ENCODE data around the gene ASTN1.
"Not testable (repeated sequence)": the region's sequence is repeated elsewhere in the genome, so short reads cannot be mapped to it uniquely, and the experiment has no call there.

Gene ASTN1

DNA sequence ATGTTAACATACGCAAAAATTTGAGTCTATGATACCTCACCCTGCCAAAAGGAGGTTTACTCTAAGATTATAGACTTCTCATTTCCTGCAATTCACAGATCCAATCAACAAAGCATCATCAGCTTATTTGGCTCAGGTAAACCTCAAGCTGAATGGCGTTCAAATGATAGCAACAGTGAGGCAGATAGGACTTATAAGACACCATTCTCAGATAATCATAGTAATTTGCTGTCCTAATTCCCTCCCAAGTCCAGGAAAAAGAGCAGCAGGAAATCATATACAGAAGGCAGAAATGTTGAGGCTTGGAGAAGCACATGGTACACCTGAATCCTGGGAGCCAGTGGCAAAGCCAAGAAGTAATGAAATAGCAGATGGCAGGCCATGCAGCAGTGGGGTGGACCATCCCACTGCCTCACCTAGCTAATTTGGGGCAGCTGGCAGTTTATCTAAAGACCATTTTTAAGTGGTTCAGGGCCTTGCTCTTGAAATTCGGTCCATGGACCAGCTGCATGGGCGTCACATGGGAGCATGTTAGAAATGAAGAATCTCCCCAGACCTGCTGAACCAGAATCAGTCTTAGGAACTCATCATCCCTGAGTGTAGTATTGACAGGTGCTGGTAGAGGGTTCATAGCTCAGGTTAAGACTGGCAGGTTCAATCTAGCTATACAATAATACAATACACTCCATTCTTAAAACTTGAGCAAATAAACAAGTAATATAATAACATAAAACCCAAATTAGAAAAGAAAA is 57.7 kb downstream of the ASTN1 start:
- DNase-seq (ENCODE audit: low read depth in 2 of 2): no peak

DNA sequence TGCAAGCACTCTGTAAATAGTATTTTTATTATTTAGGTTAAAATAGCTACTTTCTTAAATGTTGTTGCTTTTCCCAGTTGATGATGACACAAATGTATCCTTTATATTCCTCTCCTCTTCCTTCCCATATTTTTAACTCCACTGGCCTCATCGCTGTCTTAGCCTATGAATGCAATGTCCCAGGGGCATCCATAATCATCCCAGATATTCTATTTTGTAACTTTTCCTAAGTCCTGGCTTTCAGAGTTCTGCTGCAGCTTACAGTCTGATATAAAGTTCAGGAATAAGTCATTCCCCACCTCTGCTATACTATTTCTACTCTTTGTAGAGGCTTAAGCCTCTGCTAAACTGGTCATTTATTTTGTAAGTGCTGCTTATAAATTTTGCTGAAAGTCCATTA is 58.3 kb downstream of the ASTN1 start:
- no peak for DNase-seq (ENCODE audit: low read depth in 2 of 2)

DNA sequence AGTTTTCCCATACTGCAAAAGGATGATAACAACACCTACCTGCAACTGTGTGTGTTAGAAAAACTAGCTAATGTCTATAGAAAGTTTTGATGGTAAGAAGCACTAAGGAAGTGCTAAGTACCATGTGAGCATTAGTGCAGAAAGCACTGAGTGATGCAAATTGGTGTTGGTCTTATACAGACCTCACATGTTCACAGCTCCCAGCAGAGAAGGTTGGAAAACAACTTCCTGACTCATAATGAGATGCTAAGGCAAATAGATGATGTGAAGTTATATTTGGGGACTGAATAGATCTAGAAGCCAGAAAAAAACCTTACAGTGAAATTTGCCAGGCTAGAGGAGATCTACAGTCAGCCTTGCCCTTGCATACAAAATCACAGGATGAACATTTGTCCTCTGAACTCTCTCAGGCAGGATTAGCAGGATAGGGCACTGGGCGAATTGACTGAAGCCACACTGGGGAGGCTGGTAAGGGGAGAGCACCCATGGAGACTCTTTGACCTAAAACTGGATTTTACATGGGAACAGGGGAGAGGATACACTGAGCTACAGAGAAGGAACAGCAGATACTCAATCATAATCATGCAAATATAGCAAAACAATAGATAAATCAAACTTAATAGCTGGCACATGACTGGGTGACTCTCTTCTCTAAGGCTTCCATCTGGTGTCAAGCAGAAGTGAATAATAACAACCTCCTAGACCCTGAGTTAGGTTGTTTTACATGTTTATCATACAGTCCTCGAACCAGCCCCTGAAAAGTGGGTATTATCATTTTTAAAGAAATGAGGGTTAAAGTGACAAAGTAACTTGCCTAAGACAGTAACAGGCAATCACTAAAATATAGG is 61.3 kb downstream of the ASTN1 start:
- DNase-seq (ENCODE audit: low read depth in 2 of 2): no peak

DNA sequence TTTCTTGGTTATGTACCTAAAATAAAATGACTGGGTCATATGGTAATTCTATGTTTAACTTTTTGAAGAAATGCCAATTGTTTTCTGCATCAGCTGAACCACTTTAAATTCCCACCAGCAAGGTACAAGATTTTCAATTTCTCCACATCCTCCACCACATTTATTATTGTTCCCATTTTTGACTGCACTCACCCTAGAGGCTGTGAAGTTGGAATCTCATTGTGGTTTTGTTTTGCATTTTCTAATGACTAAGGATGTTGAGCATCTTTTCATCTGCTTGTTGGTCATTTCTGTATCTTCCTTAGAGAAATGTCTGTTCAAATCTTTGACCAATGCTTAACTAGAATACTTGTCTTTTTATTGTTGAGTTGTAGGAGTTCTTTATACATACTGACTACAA is 72.5 kb downstream of the ASTN1 start:
- DNase-seq (ENCODE audit: low read depth in 2 of 2): no peak

DNA sequence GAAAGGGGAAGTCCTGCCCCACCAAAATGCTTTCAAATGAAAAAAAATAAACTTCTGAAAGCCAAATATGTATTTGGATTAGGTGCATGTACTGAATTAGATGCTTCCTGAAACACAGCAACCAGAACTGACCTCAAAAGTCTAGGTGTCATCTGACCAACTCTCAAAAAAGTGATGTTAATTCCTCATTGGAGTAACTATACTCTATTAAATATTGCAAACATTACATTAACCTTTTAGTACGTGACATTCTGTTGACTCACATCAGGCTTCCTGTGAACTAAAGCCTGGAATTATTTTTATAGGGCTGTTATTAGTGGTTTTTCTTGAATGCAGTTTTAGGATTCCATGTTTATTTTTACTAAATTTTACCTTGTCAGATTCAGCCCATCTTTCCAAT is 73.5 kb downstream of the ASTN1 start:
- DNase-seq (ENCODE audit: low read depth in 2 of 2): no peak

DNA sequence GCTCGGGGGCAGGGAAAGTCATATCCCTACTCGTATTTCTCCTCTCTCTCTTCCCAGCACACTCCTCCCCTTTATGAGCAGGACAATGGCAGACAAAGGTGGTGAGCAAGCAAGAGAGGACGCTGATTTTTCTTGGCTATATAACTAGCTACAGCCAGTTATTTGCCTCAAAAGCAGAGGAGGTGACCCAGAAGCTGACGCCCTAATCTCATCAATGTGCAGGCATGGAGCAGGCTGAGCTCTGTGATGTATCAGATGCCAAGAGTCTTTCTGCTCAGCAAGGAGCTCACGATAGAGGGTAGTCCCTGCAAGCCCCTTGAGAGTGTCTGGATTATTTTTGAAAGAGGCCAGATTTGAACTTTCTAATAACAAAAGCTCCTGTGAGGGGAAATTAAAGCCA is 75.5 kb downstream of the ASTN1 start:
- DNase-seq (ENCODE audit: low read depth in 2 of 2): no peak

DNA sequence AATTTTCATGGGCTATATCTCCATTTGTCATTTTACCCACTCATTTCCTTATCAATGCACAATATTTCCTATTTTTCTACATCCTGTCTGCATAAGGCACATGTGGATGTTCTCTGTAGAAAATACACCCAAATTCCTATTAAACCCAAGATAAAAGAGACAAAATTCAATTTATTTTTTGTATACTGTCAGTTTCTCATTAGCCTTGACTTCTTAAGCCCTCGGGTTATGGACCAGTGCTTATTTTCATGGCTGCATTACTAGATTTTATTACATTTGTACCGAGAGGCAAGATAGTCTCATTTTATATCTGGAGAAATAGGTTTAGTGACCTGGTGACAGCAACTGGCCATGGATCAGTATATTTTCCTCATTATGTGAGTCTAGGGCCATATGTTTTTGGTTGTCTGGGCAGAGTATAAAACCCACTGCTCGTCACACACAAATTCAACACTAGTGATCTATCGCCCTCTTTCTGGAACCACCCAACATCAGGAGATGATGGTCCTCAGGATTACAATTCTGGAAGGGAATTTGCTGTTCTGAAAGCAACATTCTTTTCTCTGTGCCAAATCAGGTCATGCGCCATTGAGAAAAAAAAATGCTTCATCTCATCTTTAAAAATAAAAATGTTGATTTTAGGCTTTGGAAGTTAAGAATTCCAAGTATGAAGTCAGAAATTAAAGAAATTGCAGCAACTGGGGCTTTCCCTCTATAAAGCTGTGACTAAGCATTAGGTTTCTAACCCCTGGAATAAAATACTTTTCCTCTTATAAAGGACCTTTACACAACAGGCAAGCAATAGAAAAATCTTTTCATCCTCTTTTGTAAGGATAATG is 81.4 kb downstream of the ASTN1 start:
- no peak for DNase-seq (ENCODE audit: low read depth in 2 of 2)

DNA sequence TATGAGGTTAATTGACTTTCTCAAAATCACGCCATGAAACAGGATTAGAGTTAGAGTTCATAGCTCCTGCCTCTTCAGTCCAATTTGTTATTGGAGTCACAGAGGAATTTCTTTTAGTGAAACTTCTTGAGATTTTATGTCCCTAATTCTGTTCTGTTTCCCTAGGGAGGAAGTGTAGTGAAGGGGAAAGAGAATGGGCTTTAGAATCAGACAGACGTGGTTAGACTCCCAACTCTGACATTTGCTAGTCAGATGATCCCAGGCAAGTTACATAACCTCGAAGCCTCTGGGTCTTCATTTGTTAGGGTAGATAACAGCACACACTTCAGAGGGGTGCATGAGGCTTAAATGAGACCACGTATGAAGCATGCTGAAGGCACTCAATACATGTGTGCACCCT is 83.9 kb downstream of the ASTN1 start:
- no peak for DNase-seq (ENCODE audit: low read depth in 2 of 2)

DNA sequence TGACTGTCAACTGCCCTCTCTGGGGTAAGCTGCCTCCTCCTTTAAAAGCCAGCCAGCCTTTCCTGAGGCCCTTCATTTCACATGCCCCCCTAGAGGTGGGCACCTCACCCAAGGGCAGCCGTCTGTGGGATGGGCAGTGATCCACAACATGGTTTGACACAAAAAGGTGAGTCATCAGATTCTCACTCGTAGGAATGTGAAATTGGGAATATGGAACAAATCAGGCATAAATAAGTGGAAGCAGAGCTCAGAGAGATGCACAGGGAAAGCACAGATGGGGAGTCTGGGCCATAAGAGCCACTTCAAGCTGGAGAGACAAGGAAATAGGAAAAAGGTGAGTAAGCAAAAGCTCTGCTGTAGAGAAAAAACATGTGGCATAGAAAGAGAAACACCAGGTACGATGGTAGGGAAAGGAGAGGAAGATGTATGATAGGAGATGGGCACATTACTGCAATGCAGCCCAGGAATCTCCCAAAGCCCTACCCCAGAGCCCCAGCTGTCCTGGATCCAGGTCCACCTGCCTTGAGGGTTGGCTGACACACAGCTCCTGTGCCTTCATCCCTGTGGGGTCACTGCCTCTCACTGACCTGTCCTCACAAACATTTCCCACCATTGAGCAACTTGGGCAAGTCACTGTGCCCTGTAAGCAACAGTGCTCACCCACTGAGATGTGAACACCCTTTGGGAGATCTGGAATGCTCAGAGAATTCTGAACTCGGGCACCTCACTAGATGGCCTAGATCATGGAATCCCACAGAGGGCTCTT is 86.6 kb downstream of the ASTN1 start:
- DNase-seq (ENCODE audit: low read depth in 2 of 2): no peak

DNA sequence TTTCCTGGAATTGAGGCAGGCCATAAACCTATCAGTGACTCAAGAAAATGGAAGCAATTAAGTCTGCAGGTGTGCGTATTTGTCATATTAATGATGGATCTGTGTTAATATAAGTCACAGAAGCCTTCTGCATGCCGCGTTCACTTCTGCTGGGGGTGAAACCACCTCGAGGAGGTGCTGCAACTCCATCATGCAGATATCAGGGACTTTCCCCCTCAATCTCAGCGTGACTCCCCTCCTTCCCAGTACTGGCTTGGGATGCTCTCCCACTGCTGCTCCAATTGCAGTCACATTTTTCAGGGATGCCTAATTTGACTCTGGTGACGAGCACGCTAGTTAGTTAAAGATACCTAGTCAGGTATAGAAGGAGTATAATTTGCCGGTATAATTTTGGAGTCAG is 87.5 kb downstream of the ASTN1 start:
- DNase-seq (ENCODE audit: low read depth in 2 of 2): no peak

DNA sequence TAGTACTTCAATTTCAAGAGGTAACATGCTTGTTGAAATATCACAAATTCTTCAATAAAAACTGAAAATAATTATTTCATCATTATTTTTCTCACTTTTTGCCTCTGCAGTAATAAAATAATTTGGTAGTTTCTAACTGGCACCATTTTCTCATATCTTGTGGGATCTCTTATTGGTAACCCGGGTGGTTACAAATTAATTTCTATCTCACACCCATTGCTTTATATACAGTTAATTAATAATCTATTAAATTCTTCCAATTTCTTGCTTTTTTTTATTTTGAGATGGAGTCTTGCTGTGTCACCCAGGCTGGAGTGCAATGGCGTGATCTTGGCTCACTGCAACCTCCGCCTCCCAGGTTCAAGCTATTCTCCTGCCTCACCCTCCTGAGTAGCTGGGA is 89.7 kb downstream of the ASTN1 start:
- DNase-seq (ENCODE audit: low read depth in 2 of 2): not testable (repeated sequence)

DNA sequence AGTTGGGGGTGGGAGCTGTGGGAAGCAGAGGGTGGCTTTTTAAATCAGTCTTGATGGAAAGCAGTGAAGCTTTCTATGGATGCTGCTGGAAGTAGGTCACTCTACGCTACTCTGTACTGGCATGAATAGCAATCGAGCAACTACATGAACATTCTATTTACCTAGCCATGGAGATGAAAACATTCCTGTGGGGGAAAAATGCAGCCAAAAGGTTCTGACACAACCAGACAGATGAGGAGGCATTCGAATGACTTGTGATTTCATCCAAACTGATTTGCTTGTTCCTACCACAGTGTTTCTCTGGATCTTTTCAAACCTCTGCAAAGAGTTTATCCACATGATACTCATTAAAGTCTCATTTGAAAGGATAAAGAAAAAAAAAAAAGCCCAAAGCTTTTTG is 95.0 kb downstream of the ASTN1 start:
- no peak for DNase-seq (ENCODE audit: low read depth in 2 of 2)

DNA sequence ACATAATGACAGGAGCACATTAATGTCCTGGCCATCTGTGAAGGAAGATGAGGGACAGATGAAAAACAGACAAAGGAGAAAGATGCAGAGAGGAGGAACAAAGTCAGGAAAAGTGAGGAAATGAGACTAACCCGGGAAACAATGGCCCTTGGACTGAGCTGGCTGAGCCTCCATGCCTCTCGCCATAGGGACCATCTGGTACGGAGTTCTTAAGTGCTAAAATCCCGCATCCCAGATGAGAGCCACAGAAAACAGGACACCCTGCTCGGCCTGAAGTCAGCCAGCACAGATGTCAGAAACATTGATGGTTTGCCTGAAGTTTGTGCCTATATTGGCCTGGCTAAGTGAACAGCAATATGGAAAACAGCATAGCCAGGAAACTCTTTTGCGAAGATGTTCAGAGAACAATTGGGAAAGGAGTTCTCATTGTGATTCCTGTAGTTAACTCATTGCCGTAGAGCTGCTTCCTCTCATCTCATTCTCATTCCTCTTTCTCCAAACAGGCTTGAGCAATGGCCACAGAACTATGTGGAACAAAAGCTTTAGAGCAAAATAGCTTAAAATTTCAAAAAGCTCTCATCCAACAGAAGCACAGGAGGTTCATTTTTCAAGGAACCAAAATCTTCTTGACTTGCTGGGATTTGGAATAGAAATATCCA is 96.6 kb downstream of the ASTN1 start:
- DNase-seq (ENCODE audit: low read depth in 2 of 2): no peak

DNA sequence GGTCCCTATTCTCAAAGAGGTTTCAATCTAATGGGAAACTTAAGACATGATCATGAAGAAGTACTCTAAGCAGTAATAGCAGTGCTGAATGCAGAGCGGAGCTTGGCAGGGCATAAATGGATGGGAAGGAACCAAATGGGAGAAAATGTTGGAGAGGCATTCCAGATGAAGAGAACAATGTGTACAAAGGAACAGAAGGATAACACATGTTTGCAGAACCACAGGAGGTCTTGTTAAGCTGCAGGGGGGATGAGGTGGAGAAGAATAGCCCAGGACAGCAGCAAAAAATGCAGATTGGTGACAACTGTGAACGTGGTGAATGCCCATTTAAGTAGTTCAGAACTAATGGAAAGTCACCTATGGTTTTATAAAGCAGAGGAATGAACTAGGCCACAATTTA is 99.1 kb downstream of the ASTN1 start:
- DNase-seq (ENCODE audit: low read depth in 2 of 2): no peak

DNA sequence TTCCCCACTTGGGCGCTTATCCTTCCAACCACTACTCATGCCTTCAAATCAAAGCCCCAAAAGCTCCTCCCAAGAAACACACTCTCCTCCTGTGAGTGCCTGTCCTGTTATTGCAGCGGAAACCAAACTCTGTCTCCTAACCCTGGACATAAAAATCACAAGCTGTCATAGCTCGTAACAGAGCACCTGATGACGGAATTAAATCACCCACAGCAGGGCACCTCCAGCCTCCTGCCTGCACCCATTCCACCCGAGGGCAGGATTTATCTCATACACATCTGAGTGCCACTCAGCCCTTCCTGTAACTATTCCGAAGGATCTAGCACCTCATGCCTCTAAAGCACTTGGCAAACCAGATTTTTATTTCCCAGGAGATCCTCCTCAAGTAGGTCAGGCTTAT is 100.9 kb downstream of the ASTN1 start:
- no peak for DNase-seq (ENCODE audit: low read depth in 2 of 2)

DNA sequence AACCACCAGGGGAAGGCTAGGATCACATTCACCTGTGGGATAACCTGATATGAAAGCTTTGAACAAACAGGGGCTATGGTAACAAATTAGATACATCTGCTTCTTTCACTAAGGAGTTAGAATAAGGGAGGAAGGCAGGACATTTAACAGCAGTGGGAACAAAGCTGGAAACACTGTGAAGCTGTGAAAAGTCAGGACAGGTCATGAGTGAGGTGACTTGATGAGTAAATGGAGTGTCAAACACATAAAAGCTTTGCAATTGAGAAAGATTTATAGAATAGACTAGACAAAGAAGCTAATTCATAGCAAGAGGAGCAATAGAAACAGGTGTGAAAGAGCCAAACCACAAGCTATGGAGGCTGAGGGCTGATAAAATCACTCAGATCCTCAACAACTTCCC is 110.0 kb downstream of the ASTN1 start:
- no peak for DNase-seq (ENCODE audit: low read depth in 2 of 2)

DNA sequence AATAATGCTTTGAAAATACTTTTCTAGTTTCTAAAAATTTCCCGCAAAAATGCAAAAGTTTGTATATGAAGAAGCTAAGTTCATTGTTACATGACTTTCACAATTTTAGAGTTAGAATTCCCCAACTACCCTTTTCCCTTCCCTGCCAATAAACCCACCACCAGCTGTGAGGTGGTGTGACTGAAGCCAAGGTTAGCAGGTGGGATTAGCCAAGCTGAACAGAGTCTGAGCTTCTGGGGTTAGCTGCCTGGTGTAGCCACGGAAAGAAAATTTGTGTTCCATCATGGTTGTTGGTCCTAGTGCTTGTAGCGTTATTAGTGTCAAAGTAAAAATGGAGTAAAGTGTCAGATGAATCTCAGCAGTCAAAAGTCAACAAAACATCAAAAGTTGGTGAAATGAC is 110.9 kb downstream of the ASTN1 start:
- DNase-seq (ENCODE audit: low read depth in 2 of 2): no peak

DNA sequence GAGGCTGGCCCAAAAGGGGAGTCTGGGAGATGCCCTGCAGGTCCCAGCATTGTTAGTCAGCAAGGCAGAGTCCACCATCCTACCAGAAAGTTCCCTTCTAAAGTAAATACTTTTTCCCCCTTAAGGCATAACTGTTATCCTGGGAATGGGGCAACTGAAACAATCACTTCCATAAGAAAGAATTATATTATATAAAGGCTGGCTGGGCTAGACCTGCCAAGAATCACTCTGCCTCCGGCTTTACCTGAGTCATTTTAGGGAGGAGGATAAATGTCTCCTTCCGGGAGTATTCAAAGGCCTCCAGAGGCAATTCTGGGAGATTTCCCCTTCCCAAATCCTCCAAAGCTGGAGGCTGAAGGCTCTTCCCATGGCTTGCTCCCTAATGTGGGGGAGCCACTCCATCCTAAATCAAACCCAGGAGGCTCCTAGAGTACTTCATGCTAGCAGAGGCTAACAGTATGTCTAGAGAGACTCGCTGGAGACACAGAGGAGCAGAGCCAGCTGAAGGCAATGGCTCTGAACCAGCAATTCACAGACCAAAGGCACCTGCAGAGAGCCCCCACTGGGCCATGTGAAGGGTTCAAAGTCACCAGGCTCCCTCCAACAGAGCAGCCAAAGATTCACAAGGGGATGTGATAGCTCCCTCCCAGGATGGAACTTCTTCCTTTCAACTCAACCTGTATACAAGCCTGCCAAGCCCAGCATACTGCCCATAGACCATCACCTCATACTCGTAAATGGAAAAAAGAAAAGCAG is 116.0 kb downstream of the ASTN1 start:
- no peak for DNase-seq (ENCODE audit: low read depth in 2 of 2)

DNA sequence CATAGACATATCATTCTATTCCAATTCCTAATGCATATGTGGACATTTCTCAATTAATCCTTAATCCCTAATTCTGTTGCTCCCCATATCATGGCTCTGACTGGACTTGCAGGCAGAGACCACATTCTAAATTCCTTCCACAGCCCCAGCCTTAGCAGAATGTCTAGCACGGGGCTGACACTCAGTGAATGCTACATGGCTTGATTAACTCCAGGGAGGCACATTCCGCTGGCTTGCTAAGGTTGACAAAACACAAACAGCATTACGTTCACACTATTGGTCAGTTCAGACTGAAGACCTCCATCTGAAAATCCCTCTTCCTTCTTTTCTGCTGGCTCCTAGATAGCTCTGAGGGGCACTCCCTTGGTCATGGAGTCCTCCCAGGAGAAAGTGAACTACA is 119.4 kb downstream of the ASTN1 start:
- no peak for DNase-seq (ENCODE audit: low read depth in 2 of 2)

DNA sequence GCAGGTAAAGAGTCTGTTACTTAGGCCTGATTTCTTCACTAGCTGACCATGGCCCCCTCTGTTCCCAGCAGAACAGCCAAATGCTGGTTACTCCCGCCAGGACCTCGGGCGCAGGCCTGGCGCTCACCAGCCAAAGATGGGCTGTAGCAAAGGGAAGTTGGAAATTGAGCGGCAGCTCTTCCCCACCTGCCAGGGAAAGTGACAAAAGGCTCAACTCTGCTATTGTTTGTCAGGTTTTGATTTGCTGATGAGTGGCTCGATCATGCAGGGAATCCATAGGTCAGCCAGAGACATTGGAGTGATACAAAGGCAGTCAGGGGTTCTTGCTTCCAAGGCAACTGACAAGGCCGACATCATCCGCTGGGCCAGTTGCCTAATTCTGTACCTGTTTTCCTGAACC is 120.1 kb downstream of the ASTN1 start:
- no peak for DNase-seq (ENCODE audit: low read depth in 2 of 2)

All from stimulated activated CD8-positive, alpha-beta memory T cell treated with anti-CD3 and anti-CD28 coated beads, Interleukin-7, amount 100 ng/mL, for 1 hour (primary cell).